Melanocyte of skin (primary cell): ENCODE data around the gene MRPL22. TPM values are rescaled to one million over a fixed set of nuclear protein-coding genes. Genes with fewer than 3 reads are reported as not detected.

Experiments used
- total RNA-seq, 2 donors: library from RNA; depleted of rRNA; stranded (reverse); fragments of >200 nt; gene quantifications; 2 replicates each; pipeline ENCODE4 v1.2.3, GENCODE V29; 2012

The MRPL22 gene
- total RNA-seq = 10 to 100 TPM; 22.7 to 34.6 TPM

GRCh38 chr5:154940772-154941620 lies at the start of gene MRPL22:
TSS of gene MRPL22 (plus strand) at chr5:154941073. CDS start at chr5:154941111, 38 bp downstream.

GRCh38 chr5:154937718-154938466 lies 3.0 kb upstream of the MRPL22 start, which contains the start of gene GEMIN5:
TSS of gene GEMIN5 (minus strand) at chr5:154938211. CDS start at chr5:154938133, 78 bp downstream.

GRCh38 chr5:155013526-155013925 lies 72.7 kb downstream of the MRPL22 start, which contains the start of gene KIF4B:
TSS of gene KIF4B (plus strand) at chr5:155013755. CDS start at chr5:155013860, 105 bp downstream.

Other genes starting within 250 kb of the MRPL22 start
- gene LARP1, start 185.7 kb upstream of the MRPL22 start, total RNA-seq = 100 to 1,000 TPM; 119 to 141 TPM
- 10 to 100 TPM in 1 of 2 donors, 1 to 10 TPM in 1; 3.0 to 18.2 TPM for gene FAXDC2, start 90.5 kb upstream of the MRPL22 start, total RNA-seq
- 10 to 100 TPM; 31.3 to 38.6 TPM for gene CNOT8, start 82.4 kb upstream of the MRPL22 start, total RNA-seq
- 10 to 100 TPM in 1 of 2 donors, 1 to 10 TPM in 1; 10.0 to 25.6 TPM for gene GEMIN5, start 2.9 kb upstream of the MRPL22 start, total RNA-seq
- not detected for gene KIF4B, start 72.7 kb downstream of the MRPL22 start, total RNA-seq